Limb (tissue), 2 donors: Measurements from ENCODE around the gene GNA12.
"Not testable (repeated sequence)": the region's sequence is repeated elsewhere in the genome, so short reads cannot be mapped to it uniquely, and the experiment has no call there.

Source experiments
- DNase-seq, 2 donors: peaks; one replicate each; pipeline ENCODE4 v3.0.0-alpha.2; 2016; ENCODE audit errors: extremely low spot score in 2 of 2

The GNA12 gene

DNA sequence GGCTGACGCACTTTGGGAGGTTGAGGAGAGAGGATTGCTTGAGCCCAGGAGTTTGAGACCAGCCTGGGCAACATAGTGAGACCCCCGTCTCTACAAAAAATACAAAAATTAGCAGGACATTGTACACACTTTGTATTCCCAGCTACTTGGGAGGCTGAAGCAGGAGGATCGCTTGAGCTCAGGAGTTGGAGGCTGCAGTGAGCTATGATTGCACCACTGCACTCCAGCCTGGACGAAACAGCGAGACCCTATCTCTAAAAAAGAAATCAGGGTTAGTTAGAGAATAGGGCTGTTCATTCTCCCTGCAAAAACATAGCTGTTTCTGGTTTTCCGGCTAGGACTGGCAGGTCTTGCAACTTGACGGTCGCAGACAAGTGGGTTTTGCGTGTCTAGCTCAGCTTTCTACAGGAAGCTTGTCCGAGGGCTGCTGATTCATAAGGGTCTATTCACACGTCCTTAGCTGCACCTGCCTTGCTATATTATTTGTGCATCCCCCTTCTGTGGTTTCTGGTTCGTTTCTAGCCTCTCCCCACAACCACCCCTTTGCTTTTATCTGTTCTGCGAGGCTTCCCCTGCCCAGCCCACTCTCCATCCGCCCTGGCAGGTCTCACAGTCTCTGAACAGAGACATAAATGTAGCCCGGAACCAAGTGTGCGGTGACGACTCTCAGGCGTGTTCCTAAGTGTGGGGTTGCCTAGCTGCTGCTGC lies 145.4 kb downstream of the GNA12 start:
- DNase-seq: no peak

GRCh38 chr7:2694122-2694436 lies 150.0 kb downstream of the GNA12 start:
- not testable (repeated sequence) for DNase-seq

DNA sequence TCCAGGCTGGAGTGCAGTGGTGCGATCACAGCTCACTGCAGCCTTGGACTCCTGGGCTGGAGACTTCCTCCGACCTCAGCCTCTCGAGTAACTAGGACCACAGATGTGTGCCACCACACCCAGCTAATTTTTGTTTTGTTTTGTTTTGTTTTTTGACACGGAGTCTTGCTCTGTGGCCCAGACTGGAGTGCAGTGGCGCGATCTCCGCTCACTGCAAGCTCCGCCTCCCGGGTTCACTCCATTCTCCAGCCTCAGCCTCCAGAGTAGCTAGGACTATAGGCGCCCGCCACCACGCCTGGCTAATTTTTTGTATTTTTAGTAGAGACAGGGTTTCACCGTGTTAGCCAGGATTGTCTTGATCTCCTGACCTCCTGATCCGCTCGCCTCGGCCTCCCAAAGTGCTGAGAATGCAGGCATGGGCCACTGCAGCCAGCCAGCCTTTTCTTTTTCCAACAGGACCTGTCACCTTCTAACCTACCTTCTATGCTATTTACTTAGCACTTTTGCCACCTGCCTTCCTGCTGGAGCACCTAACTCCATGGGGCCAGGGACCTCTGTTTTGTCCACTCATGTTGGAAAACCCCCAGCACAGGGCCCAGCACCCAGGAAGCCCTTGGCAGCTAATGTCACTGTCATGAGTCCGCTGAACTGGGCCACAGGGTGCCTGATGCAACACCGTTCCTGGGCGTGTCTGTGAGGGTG lies 150.5 kb downstream of the GNA12 start:
- not testable (repeated sequence) for DNase-seq

- no peak for DNase-seq
Observed at GRCh38 chr7:2692543-2692942, 151.6 kb downstream of the GNA12 start.

- DNase-seq: not testable (repeated sequence)
Observed at GRCh38 chr7:2691932-2692439, 152.1 kb downstream of the GNA12 start.

- no peak for DNase-seq
Observed at GRCh38 chr7:2691011-2691707, 152.9 kb downstream of the GNA12 start.

GRCh38 chr7:2689951-2690705 lies 154.0 kb downstream of the GNA12 start:
- no peak for DNase-seq

- DNase-seq: no peak
Observed at GRCh38 chr7:2689343-2689847, 154.7 kb downstream of the GNA12 start.

GRCh38 chr7:2688409-2689342 lies 155.4 kb downstream of the GNA12 start:
- peak in 1 of 2 donors; percentile 43 for DNase-seq

DNA sequence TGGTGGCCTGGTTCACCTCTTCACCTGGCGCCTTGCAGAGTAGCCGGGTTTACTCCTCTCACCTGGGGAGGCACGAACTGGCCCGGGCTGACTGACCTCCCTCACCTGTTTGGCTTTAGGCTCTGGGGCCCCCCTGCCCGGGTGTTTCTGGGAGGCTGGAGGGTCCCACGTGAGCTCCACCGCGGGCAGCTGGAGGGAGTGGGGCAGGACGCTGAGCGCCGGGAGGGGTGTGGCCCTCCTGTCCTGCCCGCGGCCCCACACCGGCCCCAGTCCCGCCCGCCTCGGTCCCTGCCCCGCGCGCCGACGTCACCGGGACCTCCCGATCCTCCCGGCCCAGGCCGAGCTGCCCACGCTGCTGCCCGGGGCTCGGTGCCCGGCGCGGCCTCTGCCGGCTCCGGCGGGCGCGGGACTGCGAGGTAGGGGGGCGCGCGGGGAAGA lies 156.2 kb downstream of the GNA12 start, which contains the start of gene AMZ1:
TSS of gene AMZ1 (plus strand) at position 322 of the 438 bp plus-strand sequence. CDS start 12,250 bp downstream, outside the sequence.
- no peak for DNase-seq

GRCh38 chr7:2687338-2687869 lies 156.7 kb downstream of the GNA12 start:
- peak in 1 of 2 donors; percentile 47 for DNase-seq

DNA sequence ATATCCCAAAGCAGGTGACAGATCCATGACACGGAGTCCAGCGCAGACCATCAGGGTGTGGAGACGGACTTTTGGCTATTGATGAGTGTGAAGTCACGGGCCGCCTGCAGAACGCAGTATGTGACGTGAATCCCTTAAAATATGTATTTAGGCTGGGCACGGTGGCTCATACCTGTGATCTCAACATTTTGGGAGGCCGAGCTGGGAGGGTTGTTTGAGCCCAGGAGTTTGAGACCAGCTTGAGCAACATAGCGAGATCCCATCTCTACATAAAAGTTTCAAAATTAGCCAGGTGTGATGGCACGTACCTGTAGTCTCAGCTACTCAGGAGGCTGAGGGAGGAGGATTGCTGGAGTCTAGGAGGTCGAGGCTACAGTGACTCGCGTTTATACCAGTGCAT lies 158.0 kb downstream of the GNA12 start:
- DNase-seq: no peak

- no peak for DNase-seq
Observed at GRCh38 chr7:2684501-2684900, 159.6 kb downstream of the GNA12 start.

- peak in 1 of 2 donors; percentile 41 for DNase-seq
Observed at GRCh38 chr7:2681929-2682799, 161.9 kb downstream of the GNA12 start.

DNA sequence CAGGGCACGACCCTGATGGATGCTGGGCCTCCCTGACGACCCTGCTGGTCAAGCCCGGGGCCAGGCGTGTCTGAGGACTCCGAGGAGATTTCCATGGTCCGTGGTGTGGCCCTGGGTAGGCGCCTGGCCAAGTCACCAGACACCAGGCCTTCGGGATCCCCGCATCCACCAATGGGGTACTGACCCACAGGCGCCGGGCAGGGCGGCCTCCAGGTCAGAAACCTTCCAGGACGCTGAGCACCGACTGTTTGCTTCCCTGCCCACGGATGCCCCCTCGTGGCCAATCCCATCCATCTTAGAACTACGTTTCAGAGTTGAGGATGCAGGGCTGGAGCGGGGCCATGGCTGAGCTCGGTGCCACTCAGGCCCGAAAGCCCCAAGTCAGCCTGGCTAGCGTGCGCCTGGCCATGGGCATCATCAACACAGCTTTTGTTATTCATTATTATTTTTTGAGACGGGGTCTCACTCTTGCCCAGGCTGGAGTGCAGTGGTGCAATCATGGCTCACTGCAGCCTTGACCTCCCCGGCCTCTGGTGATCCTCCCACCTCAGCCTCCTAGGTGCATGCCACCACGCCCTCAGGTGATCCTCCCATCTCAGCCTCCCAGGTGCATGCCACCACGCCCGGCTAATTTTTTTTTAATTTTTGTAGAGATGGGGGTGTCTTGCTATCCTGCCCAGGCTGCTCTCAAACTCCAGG lies 163.2 kb downstream of the GNA12 start:
- peak; percentile 59 to 82 for DNase-seq

- DNase-seq: peak in 1 of 2 donors; percentile 28
Observed at GRCh38 chr7:2680256-2680655, 163.9 kb downstream of the GNA12 start.

DNA sequence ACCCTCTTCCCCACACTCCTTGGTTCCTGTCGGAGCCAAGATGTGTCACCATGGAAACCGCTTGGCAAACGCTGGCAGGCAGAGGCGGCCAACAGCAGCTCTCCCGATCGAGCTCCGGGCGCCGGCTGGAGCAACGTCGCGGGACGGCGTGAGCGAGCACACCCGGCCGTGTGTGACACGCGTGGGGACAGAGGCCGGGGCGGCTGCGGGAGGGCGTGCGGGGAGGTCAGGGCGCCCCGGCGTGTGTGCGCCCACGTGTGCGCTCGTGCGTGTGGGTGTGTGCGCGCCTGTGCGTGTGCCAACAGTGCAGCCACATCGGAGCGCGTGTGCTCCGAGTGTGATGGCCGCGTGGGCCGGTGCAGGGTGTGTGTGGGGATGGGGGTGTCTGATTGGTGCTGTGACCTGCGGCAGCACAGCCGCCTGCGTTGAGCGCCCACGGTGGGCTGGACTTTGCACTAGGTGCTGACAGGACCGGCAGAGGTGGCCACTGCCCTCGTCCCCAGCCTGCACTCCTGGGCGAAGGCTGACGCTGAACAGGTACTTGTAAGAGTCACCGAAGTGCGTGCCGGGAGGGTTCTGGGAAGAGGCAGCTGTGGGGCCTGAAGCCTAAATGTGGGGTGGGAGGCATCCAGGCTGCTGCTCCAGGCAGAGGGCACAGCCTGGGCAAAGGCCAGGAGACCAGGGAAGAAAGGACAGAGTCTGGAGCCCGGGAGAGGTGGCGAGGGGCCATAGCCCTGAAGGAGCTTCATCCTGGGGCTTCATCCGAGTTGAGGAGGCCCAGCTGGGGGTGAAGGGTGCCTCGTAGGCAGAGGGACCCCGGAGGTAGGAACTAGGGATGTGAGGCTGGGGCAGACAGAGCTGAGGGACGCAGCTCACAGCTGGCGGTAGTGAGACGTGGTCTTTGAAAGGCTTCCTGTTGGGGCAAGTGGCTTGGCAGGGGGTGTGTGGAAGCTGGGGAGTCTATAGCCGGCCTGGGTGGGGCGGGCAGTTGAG lies 164.7 kb downstream of the GNA12 start:
- peak in 1 of 2 donors; percentile 50 for DNase-seq
